ENCODE measurements around the gene RANBP1. TPM values are rescaled to one million over a fixed set of nuclear protein-coding genes. Genes with fewer than 3 reads are reported as not detected.

Gene RANBP1
- total and polyA plus RNA-seq, 2 of the 8 experiments (the other 6 are each of a cell fraction or from before 2014, with no cell fraction given): 343 to 484 TPM

- Histone ChIP-seq H3K18ac (ENCODE audit: extremely low read depth, low read length) (no peak overlapping the region), H4K8ac (ENCODE audit: extremely low read depth, insufficient read depth, low read length) (no peak overlapping the region; the same call in 1 of the 2 replicates), H2AK5ac (ENCODE audit: low read depth, low read length) (no peak overlapping the region), H3K4me1 (replicated peaks in 1 of 4; ENCODE audit: control insufficient read depth in 3 of 4, insufficient read depth in 4 of 4, low read length in 3 of 4) (peaks cover 0 to 6% (median 0%) of the 10 kb centered on the region in 4 experiments; a peak in 3 of 7 replicates), H3K27me3 (replicated peaks in 1 of 4; ENCODE audit: control insufficient read depth in 3 of 4, extremely low read depth in 1 of 4, insufficient read depth in 3 of 4, low read length in 3 of 4) (no peaks in the 10 kb centered on the region), H4K5ac (ENCODE audit: insufficient read length, low read depth, low read length) (no peak overlapping the region), H3K27ac (ENCODE audit: low read depth, low read length) (no peak overlapping the region), H2BK120ac (replicated peaks; ENCODE audit: low read depth, low read length) (no peak overlapping the region), H2BK15ac (ENCODE audit: low read length) (no peak overlapping the region), H3K9me3 (ENCODE audit: insufficient read depth in 2 of 2, low read depth in 1 of 2, low read length in 1 of 2) (no peaks in the 10 kb centered on the region), H3K4me3 (ENCODE audit: extremely low read depth in 1 of 4, insufficient read depth in 2 of 4, low read depth in 3 of 4, low read length in 4 of 4) (no peak overlapping the region), H3K23me2 (ENCODE audit: low read depth, low read length) (peaks cover 7% of the 10 kb centered on the region; the same call in 1 of the 2 replicates), H3K9ac (replicated peaks in 1 of 4; ENCODE audit: extremely low read depth in 1 of 4, low read depth in 3 of 4, low read length in 3 of 4) (no peak overlapping the region), H3K79me1 (ENCODE audit: low read depth, low read length) (peaks cover 8% of the 10 kb centered on the region; the same call in 1 of the 2 replicates), H4K20me1 (replicated peaks in 1 of 2; ENCODE audit: control insufficient read depth in 1 of 2, insufficient read depth in 2 of 2, low read length in 2 of 2) (peaks cover 44 to 54% of the 10 kb centered on the region in 2 experiments), H3K23ac (ENCODE audit: insufficient read length) (no peak overlapping the region), H3K4ac (replicated peaks; ENCODE audit: insufficient read length, low read depth, low read length) (no peak overlapping the region), H2BK20ac (ENCODE audit: low read length) (no peak overlapping the region), H3K36me3 (ENCODE audit: control insufficient read depth in 2 of 4, insufficient read depth in 4 of 4, low read length in 3 of 4) (peaks cover 51 to 77% (median 65%) of the 10 kb centered on the region in 4 experiments), H4K91ac (replicated peaks; ENCODE audit: insufficient read length, low read length) (no peak overlapping the region), H2BK12ac (ENCODE audit: low read depth, low read length) (no peak overlapping the region), H3K56ac (replicated peaks; ENCODE audit: insufficient read length, low read depth, low read length) (no peak overlapping the region), H2AFZ (ENCODE audit: low read length) (no peak overlapping the region), H3K14ac (ENCODE audit: insufficient read length) (no peak overlapping the region), H3K4me2 (ENCODE audit: insufficient read depth in 1 of 2, low read depth in 2 of 2, low read length in 2 of 2) (no peak overlapping the region), H2BK5ac (ENCODE audit: low read depth, low read length) (no peak overlapping the region; the same call in 1 of the 2 replicates), H3K79me2 (ENCODE audit: control insufficient read depth in 1 of 2, insufficient read depth in 2 of 2, low read length in 2 of 2) (peaks cover 31 to 53% of the 10 kb centered on the region in 2 experiments)
- POLR2A ChIA-PET (ENCODE audit: partially characterized antibody): interaction anchor here (0.7 to 8.3 kb wide), 13 partner anchors 6 to 138 kb away, joined by 3 to 223 read pairs (median 4); partner anchors contain the start of genes RANBP1 and TRMT2A
- CTCF ChIA-PET (ENCODE audit: partially characterized antibody): interaction anchor here (0.7 to 1.9 kb wide), 3 partner anchors 13 to 162 kb away, joined by 3 to 5 read pairs (median 3); no protein-coding TSS in a partner anchor
- 93% methylated on average over 8 of the region's 11 CpGs; no CpG with 5 or more reads in 1 of the 2 experiments for WGBS, 2 experiments (ENCODE audit: extremely low coverage in 1 of 2, insufficient coverage in 1 of 2, insufficient read length in 1 of 2, insufficient replicate concordance in 2 of 2, low coverage in 1 of 2, low lambda C conversion rate in 2 of 2, missing lambda C conversion rate in 1 of 2)
- FAIRE-seq (no peak), DNase-seq (ENCODE audit: low read depth in 1 of 2, low spot score in 2 of 2) (no peak)
- no peak for TF ChIP-seq JUND (IDR thresholded peaks at IDR 0.05; ENCODE audit: low read length)
- TF ChIP-seq POLR2A (IDR thresholded peaks at IDR 0.05; ENCODE audit: control extremely low read depth in 1 of 2, low read depth in 2 of 2, low read length in 2 of 2): peak in 1 of 2 experiments; percentile 45; a peak in 2 of 3 replicates
Measured at GRCh38 chr22:20124083-20124787, 8.3 kb downstream of the RANBP1 start.

Data from H1 (cell line).